ENCODE measurements around the gene CCDC93.

DNA sequence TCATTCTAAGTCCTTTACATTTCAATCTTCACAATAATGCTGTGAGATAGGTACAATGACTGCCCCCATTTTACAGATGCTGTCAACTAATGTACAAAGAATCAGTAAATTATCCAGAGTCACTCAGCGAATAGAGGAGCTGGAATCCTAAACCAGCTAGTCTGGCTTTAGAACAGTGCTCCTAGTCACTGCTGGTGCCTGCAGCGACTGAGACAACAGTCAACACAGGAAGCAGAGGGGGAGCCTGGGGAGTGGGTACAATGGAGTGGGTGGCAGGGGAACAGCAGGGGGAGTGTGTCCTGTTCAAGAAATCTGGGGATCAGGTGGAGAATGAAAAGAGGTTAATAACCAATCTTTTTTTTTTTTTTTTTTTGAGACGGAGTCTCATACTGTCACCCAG, 37.3 kb downstream of the CCDC93 start:
- TF ChIP-seq EP300 (IDR thresholded peaks at IDR 0.05), result no peak
- TF ChIP-seq, protein P1, sequence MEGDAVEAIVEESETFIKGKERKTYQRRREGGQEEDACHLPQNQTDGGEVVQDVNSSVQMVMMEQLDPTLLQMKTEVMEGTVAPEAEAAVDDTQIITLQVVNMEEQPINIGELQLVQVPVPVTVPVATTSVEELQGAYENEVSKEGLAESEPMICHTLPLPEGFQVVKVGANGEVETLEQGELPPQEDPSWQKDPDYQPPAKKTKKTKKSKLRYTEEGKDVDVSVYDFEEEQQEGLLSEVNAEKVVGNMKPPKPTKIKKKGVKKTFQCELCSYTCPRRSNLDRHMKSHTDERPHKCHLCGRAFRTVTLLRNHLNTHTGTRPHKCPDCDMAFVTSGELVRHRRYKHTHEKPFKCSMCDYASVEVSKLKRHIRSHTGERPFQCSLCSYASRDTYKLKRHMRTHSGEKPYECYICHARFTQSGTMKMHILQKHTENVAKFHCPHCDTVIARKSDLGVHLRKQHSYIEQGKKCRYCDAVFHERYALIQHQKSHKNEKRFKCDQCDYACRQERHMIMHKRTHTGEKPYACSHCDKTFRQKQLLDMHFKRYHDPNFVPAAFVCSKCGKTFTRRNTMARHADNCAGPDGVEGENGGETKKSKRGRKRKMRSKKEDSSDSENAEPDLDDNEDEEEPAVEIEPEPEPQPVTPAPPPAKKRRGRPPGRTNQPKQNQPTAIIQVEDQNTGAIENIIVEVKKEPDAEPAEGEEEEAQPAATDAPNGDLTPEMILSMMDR (IDR thresholded peaks at IDR 0.05), result no peak
- no peak for TF ChIP-seq JUNB (IDR thresholded peaks at IDR 0.05)
- TF ChIP-seq MAFK (IDR thresholded peaks at IDR 0.05; ENCODE audit: partially characterized antibody), result no peak
- no peak for TF ChIP-seq CHD2 (IDR thresholded peaks at IDR 0.05; ENCODE audit: low read length, partially characterized antibody)
- TF ChIP-seq HDAC2 (IDR thresholded peaks at IDR 0.05), result no peak
- no peak for TF ChIP-seq KDM1A (IDR thresholded peaks at IDR 0.05; ENCODE audit: low read depth)
- TF ChIP-seq MAX (IDR thresholded peaks at IDR 0.05), result no peak
- no peak for TF ChIP-seq BHLHE40 (IDR thresholded peaks at IDR 0.05; ENCODE audit: low read depth, low read length)
- TF ChIP-seq ELK1 (IDR thresholded peaks at IDR 0.05; ENCODE audit: low read depth, low read length), result no peak
